GM19240 (cell line): ENCODE measurements around the gene EED.
"Not testable (repeated sequence)": the region's sequence is repeated elsewhere in the genome, so short reads cannot be mapped to it uniquely, and the experiment has no call there.

Experiments used
- DNase-seq: peaks from one replicate; pipeline ENCODE4 v3.0.0; 2011; ENCODE audit warnings: low spot score; ENCODE audit not compliant: insufficient read length

Gene EED

DNA sequence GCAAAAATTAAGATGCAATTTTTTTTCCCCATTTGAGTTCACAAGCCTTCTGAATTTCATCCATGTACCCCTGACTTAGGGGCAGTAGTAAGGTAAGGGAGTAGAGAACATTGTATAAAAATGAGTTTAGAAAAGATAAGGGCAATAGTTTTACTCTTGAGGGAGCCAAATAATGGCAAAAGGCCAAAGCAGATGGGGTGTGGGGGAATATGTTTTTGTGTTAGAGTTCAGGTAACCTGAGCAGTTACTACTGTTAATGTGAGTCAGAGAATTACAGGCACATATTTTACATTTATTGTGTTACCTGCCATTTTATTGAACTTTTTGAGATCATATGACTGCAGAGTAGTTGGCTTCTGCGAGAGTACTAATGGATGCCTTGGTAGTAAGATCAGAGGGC is 3.1 kb downstream of the EED start:
- DNase-seq: no peak

DNA sequence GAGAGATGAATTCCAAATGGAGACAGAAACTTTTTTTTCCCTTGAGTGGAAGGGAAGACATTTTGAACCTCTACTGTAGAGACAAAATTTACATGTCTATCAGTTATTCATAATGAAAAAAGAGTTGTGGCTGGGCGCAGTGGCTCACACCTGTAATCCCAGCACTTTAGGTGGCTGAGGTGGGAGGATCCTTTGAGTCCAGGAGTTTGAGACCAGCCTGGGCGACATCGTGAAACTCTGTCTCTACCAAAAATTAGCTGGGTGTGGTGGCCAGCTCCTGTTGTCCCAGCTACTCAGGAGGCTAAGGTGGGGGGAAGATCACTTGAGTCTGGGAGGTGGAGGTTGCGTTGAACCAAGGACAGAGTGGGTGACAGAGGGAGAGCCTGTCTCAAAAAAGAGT is 4.1 kb downstream of the EED start:
- DNase-seq: no peak

DNA sequence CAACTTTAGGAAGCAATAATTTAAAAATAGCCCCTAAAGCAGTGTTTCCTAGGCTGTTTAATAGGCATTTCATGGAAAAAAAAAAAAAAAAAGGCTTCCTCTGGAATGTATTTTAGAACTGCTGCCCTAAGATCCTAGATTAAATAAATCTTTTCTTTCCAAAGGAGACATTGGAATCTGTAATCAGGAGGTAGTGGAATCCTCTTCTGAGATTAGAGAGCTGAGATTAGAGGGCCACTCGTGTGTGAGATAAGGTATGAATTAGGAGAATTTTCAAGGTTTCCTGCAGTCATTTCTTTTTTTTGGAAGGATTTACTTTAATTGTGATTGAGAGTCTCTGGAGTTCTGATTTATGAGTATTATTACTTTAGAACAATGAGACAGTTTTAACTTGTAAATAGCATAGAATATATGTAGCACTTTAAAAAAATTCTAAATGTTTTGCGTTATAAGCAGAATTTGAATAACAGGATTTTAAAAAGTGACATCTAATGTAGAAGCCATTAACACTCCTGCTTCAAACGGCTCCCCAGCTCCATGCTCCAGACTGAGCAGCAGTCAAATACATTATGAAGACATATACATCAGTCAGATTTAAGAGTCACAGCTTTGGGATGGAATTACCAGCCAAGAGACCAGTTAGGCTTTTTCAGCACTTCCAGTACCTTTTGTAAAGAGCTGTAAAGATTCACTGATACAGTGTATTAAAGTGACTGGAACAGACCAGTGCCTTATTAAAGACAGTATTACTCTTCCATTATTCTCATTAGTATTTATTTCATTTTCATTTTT is 5.0 kb downstream of the EED start:
- no peak for DNase-seq

DNA sequence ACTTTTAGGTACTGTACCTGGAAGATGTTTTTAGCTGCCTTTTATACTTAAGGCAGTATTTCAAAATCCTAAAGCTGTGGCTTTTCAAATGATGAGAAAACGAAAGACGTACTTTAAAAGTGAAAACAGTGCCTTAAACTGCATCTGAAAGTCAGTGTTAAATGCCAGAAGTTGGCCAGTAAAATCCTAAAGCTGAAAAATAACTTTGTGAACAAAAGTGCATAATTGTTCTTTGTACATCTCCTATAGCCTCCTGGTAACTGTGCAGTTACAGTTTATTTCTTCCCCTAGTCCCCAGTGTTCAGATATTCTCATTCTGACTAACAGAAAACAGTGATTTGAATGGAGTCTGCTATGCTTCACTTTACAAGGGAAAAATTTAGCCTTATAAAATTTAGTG is 6.8 kb downstream of the EED start:
- DNase-seq: no peak

DNA sequence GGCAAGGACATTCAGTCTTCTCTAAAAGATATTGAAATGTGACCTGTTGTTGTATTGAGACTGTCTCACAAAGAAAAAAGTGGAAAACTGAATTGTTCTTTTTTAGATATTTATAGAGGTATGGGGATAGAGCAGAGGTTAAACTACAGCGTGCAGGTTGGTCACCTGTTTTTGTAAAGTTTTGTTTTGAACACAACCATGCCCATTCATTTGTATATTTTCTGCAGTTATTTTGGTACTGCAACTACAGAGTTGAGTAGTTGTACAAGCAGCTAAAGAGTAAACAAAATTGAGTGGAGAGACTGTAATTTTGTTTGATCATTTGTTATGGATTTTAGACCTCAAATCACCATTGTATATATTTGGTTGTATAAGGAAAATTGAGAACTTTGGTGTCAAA is 11.3 kb downstream of the EED start:
- DNase-seq: no peak

DNA sequence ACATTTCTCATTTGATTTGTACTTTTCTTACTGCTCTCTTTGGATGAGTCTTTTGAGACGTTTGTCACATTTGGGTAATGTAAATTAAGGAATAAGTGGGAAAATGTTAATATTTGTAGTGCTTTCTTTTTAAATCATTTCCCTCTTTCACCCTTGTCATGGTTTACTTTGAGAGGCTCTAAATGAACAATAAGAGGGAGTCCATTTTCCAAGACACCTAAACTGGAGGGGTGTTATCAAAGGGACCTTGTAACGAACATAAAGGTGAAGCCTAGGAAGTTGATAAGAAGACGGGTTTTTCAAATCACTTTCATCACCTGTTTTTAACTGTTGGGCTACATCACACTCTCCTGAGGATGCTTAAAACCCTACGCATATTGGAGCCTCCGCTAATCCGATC is 12.1 kb downstream of the EED start:
- no peak for DNase-seq

DNA sequence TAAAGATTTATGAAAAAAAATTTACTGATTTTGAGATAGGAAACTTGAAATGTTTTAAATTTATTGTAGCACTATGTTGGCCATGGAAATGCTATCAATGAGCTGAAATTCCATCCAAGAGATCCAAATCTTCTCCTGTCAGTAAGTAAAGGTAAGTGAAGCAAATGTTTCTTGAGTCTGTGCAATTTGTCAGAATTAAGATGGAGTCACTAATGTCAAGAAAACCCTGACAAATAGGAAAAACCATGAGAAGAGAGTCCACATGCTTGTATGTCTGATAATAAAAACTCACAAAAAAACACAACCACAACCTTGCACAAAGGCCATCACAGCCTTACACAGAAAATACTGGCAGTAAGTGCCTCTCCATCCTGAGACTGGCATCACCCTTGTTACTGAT is 12.9 kb downstream of the EED start:
- no peak for DNase-seq

DNA sequence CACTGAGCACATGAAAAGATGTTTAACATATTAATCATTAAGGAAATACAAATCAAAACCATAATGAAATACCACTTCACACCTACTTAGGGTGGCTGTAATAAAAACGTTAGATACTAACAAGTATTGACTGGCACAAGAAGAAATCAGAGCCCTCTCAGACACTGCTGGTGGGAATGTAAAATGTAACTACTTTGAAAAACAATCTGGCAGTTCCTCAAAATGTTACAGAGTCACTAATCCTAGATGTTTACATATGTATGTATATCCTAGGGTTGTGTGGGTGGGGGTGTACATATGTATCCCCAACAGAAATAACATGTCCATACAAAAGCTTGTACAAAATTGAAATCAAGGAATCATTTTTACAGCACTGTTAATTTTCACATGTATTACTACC is 15.2 kb downstream of the EED start:
- DNase-seq: no peak

DNA sequence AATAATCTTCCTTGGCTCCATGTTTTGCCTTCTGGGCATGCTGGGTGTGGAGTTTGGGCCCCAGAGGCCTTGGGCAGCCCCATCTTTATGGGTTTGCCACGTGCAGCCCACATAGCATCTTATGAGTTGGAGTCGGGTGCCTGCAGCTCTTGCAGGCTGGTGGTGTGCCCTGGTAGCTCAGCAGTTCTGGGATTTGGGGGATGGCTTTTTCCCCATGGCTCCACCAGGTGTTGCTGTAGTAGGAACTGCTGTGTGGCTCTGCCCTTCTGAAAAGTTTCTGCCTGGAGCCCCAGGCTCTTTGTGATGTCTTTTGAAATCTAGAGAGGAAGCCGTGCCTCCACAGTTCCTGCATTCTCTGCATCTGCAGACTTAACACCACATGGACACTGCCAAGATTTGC is 16.8 kb downstream of the EED start:
- DNase-seq: no peak

DNA sequence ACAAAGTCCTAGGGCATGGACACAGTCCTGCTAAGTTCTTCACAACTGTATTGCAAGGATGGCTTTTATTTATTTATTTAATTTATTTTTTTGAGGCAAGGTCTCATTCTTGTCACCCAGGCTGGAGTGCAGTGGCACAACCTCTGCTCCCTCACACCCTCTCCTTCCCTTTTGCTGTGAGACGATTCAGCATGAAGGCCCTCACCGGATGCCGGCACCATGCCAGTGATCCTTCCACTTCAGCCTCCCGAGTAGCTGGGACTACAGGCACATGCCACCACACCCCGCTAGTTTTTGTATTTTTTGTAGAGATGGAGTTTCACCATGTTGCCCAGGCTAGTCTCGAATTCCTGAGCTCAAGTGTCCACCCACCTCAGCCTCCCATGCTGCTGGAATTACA is 17.8 kb downstream of the EED start:
- DNase-seq: no peak

DNA sequence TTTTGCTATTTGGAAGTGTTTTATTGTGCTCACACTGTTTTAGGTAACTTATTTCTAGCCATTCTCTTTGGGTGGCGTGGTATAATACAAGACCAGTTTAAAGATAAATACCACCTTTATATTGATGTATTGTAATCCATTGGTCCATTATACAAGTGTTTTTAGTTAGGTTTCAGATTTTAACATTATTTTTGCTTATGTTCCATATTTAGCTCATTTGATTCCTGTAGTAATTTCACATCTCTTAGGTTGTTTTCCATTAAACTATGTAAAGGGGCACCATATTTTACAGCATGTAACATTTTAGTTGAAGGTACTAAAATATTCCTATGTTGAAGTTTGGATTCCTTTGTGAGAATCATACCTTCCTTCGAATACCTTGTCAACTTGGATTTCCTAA is 20.1 kb downstream of the EED start:
- DNase-seq: no peak

DNA sequence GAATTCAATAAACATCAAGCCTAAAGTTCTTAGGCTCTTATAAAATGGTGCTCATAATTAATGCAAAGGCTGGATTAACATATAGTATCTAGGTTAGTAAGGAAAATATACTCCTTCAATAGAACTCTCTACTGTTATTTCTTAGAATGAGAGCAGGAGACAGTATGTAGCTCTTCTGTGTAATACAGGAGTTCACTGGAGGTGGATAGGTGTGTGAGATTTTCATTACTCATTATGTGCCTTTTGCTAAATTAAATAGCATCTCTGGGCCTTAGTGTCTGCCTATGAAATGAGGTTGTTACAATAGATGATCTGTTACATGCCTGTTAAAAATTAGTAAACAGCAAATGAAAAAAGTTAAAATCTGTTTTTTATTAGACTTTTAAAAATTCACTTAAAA is 20.6 kb downstream of the EED start:
- no peak for DNase-seq

DNA sequence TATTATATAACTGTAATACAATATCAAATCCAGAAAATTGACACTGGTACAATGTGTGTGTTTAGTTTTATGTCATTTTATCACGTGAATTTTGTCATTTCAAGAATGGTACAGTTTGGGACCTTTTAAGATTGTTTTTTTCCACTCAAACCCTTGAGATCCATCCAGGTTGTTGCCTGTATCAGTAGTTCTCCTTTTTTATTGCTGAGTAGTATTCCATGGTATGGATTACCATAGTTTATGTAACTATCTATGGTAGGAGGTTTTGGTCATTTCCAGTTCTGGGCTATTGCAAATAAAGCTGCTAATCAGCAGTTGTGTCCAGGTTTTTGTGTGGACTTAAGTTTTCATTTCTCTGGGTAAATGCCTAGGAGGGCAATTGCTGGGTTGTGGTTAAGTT is 25.1 kb downstream of the EED start:
- DNase-seq: no peak

DNA sequence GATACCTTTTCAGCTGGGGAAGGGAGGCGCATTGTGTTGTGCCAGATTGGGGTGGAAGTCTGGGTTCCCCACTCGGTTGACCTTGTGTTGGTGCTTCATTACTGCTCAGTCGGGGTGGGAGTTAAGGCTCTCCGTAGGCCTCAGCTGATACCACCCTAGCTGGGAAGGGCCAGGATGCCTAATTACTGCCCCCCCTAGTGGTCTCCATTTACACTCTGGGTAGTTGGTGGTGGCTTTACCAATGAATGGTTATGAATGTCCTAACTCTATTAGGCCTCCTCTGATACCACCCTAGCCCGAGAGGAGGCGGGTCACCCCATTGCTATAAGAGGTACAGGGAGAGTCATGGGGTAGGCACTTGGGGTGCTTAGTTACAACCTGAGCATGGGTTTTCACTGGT is 29.9 kb downstream of the EED start:
- DNase-seq: no peak

DNA sequence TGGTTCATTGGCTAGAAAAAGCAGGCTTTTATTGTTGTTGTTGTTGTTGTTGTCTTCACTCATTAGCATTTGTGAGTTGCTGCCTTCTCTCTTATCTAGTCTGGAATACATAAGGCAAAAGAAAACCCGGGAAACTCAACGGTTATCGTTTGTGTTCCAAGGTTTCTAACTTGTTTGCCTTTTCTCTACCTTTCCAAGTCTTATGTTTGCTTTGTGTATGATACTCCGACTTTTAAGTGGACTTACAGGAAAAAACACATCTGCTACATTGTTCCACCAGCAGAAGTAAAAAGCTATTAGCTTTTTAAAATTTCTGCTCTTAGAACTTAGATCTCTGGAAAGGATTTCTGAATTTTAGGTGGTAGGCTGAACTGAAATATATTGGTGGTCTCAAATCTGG is 30.4 kb downstream of the EED start:
- no peak for DNase-seq

DNA sequence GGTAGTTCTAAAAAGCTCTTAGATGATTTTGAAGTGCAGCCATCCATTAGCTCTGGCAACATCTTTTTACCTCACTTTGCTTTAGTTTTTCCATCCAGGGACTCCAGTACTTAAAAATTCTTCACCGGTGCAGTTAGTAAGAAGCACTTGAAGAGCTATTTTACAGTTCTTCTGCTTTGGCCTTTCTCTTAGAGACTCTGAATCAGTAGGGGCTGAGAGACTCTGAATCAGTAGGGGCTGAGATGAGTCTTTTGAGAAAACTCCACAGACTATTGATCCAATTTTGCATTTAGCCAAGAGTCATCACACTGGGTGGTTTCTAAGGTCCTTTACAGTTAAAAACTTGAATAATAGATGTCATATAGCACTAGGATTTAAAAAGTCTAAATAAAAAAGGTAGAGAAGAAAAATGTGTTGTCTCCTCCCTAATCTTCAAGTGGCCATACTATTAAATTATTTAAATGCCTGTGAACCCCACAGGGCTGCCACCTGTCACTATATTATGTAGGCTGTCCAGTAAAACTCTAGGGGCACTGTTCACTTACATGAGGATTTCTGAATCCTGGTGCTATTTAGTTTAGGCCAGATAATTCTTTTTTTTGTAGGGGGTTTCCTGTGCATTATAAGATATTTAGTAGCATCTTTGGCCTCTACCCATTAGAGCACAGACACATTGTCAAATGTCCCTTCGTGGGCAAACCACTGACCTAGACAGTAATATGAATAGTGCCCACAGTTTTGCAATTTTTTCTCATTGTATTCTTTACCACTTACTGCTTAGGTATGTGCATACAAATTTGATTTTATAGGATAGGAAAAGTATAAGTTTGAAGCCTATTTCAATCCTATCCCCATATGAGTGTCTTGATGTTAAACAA is 31.2 kb downstream of the EED start:
- DNase-seq: no peak

DNA sequence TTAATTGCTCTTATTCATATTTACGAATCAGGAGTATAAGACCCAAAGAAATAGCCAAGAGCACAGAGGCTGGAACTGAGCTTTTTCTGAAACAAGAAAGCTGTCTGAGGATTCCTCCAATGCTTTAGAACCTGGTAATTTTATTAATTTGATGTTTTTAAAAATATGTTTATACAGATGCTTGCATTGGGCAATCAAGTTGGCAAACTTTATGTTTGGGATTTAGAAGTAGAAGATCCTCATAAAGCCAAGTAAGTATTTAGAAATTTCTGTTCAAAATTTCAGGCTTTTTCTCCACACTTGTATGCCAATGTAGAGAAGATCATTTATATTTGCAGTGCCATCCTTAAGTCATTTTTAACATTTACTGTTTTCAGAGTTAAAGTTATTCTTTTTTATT is 33.2 kb downstream of the EED start:
- DNase-seq: no peak

DNA sequence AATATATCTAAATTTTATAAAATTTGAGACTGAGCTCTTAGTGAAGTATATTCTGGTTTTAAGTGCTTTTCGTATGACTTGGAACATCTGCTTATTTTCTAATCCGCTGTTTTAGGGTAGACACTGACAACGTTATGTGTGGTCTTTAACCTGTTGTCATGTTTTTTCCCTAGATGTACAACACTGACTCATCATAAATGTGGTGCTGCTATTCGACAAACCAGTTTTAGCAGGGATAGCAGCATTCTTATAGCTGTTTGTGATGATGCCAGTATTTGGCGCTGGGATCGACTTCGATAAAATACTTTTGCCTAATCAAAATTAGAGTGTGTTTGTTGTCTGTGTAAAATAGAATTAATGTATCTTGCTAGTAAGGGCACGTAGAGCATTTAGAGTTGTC is 33.7 kb downstream of the EED start:
- no peak for DNase-seq

DNA sequence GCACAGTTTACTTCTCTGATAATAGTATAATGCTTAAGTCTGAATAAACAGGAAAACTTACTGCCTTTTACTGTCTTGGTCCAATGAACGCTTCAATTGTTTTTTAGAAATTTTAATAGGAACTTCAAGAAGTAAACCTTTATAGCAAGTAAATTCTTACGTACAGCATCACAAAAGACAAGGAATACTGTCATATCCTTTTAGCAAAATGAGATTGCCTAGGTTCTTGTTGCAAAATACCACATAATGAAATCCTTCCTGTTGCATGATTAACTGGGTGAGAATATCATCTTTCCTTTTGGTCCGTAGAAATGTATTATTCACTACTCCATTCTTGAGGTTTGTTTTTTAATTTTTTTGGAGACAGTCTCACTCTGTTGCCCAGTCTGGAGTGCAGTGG is 35.2 kb downstream of the EED start:
- DNase-seq: no peak

DNA sequence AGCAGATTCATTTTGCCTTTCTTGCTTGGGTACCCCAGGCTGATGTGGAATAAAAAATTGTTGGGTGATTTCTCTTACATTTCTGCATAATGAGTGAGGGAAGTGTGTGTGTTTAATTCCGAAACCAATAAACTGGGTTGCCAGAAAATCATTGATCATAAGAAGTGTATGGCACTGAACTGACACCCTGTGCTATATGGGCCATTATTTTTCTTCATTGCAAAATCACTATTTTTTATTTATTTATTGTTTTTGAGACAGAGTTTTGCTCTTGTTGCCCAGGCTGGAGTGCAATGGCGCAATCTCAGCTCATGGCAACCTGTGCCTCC is 42.9 kb downstream of the EED start:
- DNase-seq: no peak

DNA sequence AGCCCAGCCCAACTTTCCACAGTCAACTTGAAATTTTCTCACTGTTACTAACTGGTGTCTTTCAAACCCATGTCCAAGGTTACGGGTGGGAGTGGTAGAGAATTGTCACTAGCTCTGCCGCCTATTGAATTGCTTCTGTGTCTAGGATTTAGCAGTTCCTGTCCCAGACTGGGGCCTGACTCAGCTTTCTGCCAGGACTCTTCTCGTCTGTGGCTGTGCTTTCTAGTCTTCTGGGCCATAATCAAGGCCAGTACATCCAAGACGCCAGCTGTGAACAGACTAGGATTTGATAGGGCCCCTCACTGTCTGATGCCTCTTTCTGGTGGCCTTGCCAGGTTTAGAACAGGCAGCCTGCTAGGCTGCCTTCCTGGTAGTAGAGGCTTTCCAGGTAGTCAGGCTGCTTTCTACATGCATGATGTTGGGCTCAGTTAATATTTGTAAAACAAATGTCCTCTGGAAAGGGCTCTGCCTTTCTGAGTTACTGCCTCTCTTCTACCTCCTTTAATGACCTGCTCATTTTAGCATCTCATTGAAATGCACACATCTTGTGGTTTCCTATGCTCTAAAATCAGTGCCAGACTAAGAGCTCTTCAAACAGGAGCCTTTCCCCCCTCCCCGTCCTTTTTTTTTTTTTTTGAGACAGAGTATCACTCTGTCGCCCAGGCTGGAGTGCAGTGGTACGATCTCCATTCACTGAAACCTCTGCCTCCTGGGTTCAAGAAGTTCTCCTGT is 44.4 kb downstream of the EED start:
- DNase-seq: no peak

DNA sequence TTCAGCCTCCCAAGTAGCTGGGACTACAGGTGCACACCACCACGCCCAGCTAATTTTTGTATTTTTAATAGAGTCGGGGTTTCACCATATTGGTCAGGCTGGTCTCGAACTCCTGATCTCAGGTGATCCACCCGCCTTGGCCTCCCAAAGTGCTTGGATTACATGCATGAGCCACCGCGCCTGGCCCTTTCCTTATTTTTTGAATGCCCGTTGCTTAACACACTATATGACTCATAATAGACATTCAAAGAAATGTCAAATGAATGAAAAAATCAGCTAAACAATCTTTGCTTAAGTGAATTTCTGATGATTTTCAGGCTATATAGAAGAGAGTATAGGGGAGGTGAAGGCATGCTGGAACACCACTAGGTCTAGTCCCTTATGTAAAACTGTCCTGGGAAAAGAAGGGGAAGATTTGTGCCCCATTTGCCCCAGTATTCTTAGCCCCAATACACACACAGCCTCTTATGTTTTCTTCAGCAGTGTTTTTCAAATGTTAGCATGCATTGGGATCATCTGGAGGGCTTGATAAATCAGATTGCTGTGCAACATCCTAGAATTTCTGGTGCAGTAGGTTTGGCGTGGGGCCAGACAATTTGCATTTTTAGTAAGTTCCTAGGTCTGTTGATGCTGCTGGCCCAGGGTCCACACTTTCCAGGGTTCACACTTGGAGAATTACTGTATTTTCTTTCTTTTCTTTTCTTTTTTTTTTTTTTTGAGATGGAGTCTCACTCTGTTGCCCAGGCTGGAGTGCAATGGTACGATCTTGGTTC is 45.1 kb downstream of the EED start:
- DNase-seq: not testable (repeated sequence)
